GM18951 (cell line): ENCODE data around the gene MTOR.

Experiments used
- POLR2A ChIP-seq: IDR thresholded peaks from 4 replicates; pipeline ENCODE4 v1.6.1; 2011; ENCODE audit warnings: mild to moderate bottlenecking; ENCODE audit not compliant: insufficient read length, insufficient read depth; ENCODE audit errors: extremely low read depth
- in situ Hi-C: fragments of 300-500 bp; cut with MboI; formaldehyde crosslinking; loops from one replicate; pipeline ENCODE4 v1.12.0; 2022; ENCODE audit warnings: low sequenced_read_pairs, mixed read lengths, inconsistent platforms; ENCODE audit not compliant: unreplicated experiment

Gene MTOR

DNA sequence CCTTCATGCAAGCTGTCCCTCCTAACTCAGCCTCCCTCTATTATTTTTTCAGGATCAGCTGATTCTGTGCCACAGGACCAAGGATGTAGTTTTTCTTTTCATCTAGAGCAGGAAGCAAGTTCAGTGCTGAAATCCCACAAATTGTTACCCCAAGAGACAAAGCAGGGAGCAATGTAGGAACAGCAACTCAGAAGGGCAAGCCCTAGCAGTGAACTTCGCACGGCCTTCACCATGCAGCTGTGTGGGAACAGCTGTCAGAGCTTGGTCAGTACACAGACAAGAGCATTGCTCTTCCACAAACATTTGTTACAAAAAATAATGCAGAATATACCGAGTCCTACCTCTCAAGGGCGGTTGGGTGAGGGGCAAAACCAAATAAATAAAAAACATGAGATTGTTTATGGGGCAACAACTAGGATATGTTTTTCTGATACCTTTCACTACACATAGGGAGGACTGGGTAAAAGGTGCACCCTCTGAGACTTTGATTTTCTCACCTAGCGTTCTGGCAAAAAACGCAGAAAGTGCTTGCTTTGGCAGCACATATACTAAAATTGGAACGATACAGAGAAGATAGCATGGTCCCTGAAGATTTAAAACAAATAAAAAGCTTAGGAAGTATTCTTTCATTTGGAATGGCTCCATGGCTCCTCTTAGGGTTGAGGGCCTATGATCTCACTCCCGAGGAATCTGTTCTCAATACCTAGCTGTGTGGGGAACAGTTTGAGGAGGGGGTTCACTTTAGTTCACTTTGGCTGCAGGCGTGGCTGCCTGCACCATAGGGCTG is 110.3 kb downstream of the MTOR start:
- no peak for TF ChIP-seq POLR2A
- in situ Hi-C loops, result no loop called here

DNA sequence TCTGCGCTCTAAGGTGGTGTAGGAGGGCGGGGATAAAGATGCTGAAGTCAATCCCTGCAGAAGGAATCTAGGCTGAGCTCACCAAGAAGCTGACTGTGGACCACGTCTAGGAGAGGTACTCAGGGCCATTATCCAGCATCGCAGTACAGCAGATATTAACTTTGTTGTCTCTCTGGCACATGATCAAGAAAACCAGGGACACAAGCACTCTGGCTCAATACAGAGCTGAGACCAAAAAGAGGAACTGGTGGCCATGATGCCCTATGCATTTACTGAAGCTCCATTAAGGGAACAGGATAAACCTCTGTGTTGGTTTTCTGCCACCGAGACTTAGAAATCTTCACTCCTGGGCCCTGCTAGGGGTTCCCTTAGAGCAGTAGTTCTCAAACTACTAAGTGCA is 111.2 kb downstream of the MTOR start:
- no peak for TF ChIP-seq POLR2A
- in situ Hi-C loops, result no loop called here

DNA sequence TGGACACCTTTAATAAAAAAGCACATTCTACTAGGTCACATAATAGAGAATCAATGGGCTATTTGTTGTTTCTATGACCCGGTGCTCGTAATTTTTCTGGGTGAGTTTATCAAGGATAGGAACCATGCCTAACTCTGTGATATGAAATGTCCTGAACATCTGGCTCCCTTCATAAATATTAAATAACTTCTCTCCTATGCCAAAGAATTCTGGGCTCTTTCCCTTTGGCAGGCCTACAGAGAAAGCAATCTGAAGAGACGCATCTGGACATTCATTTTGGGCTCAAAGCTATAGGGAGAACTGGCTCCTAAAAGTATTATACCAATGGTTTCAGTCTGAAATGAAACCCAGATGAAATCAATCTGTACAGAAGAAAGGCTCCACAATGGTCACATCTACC is 112.0 kb downstream of the MTOR start:
- in situ Hi-C loops, result no loop called here
- TF ChIP-seq POLR2A, result no peak

DNA sequence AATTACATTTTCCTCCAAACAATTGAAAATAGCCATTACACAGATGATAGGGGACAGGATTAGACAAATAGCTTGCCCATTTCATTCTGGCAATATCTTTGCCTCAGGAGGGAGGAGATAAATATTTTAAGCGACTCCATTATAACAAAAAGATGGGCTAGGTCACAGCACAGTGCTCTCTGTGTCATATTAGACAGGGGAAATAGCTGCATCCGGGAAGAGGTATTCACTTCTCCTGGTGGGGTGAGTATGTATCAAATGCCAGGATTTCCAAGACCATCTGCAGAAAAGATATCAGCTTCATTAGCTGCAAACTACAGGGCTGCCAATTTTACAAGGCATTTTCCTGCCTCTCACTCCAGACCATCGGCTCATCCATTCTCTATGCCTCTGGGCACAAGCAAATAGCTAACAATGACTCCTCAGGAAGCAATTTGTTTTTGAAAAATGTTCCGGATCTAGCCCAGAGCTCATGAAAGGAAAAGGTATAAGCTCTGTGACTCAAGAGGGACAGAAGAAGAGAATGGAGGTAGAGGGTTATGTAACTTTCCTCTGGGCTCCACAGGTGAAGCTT is 115.1 kb downstream of the MTOR start:
- in situ Hi-C loops, result no loop called here
- no peak for TF ChIP-seq POLR2A

DNA sequence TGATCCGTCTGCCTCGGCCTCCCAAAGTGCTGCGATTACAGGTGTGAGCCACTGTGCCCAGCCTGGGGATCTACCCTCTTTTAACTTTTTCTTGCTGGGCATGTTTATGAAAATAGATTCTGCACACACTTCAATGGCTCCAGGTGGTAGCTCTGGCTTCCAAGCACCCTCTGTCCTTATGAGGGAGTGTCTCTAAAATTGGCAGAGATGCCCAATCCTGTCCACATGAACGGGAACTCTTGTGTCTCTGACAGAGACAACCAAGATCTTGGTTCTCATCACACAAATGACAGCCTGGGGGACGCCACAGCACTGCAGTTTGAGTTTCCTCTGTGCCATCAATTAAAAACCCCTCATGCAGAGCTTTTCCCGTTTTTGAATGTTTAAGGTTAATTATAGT is 116.6 kb downstream of the MTOR start:
- in situ Hi-C loops, result no loop called here
- no peak for TF ChIP-seq POLR2A

DNA sequence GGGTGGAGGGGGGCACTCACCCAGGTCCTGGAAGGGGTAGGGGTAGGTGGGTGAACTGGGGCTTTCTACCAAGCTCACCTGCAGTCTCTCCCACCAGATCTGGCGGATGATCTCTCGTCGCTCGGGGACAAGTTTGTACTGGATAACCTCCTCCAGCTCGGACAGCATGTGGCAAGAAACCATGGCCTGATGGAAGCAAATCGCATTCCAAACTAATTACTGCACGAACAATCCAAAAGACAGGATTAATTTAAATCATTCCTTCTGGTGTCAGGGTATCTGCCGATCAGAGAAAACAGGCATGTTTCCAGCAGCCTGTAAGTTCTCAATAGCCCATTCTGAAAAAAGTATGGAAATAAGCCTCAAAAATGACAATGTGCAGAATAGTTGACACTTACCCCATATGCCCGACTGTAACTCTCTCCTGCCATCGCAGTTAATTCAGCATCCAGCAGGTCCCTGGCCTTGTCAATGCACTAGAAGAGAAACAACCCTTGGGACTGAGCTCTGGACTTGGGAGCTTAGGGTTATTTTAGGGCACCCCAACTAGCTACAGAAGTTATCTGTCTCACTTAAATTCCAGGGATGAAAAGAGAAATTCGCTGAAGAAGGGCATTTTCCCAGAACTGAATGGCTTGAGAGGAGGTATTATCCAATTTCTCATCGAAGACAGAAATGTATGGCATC is 117.6 kb downstream of the MTOR start:
- TF ChIP-seq POLR2A, result no peak
- in situ Hi-C loops, result no loop called here

DNA sequence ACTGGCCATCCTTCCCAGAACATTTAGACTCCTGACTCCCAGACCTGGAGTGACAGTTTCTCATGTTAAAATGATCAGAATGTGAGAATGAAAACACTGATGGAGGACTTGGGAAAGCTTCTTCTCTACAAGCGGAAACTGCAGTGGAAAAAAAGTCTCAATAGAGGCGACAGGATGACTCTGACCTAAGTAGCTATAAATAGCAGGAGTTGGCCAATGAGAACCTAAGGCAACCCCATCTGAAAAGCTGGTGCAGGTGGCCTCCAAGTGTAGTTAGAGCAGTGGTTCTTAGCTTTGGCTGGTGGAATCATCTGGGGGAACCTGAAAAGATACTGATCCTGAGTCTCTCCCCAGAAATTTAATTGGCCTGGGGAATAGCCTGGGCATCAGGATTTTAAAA is 118.4 kb downstream of the MTOR start:
- TF ChIP-seq POLR2A, result no peak
- in situ Hi-C loops, result no loop called here

DNA sequence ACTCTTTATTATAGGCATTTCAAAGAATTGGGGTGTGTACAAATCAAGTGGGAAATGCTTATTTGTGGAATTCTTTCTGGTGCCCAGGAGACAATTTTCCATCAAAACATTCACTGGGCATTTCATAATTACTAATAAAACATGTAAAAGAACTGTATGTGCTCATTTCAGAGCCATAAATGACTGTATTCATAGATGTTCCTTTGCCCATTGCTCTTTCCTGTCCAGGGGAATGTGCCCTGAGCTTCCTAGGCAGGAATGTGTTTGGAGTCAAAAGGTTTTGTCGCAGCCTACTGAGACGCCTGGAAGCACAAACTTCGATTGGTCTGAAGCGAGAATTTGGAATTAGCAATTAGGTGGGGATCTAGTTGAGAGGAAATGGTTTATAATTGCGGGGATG is 119.0 kb downstream of the MTOR start:
- no peak for TF ChIP-seq POLR2A

DNA sequence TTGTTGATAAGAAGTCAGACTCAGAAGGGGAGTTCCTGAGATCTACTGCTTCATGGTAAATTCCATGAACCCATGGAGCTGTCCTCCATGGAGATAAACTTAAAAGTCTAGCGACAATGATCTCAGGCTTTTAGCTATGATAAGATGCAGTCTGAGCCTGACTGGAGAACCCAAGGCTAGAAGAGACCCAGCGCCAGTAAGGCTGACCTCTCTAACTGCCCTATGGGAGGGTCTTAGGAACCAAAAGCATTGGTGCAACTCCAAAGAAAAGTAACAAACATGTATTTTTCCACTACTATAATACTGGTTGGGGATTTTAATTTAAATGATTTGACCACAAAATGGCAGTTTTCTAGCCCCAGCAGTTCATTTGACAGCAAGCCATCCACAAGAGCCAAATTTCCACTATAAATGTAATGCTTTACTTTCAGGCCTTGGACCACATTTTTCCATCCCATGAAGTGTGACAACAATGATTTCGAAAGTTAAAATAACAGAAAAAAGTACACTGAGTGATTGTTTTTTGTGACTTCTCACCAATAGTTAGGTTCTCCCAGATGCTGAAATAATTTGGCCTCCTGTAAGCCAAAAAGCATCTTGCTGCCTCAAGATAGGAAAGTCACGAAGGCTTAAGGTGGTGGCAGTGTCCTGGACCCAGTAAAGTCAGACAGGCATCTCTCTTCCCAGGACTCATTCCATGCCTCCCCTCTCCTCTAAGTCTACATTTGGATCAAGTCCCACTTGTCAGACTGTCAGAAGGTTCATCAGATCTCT is 119.5 kb downstream of the MTOR start:
- no peak for TF ChIP-seq POLR2A
- in situ Hi-C loops, result no loop called here

More for the DNA sequence above, 119.0 kb downstream of the MTOR start:
- in situ Hi-C loops, result no loop called here

DNA sequence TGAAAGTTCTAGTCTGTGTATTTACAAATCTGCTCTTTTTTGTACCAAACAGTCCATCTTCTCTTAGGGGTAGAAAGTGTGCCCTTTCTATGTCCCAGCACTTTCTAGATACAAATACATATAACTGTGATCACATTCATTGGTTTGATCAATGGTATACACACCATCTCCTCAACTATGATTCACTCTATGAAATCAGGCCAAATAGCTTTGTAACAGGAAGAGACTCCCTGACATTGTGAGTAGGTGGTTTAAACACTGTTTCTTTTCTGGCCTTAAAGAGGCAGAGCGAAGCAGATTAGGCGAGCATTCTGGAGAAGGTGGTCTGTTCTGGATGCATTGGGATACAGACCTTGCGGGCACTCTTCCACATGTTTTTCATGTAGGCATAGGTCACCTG is 123.4 kb downstream of the MTOR start:
- TF ChIP-seq POLR2A, result no peak
- in situ Hi-C loops, result no loop called here

DNA sequence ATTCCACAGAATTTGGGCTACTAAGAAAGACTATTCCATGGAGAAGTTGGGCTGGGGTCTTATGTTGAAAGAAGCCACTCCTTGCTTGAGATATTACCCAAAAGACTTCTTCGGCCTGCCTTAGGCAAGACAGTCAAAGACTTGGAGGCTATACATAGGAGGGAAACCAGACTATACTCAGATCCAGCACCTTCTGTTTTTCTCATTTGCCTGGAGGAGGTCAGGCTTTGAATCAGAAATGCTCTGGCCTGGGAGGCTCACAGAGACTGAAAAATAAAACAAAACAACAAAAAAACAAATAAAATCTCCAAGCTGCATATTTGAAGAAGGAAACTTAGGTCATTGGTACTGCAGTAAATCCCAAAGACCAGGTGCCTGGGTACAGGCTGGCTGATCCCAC is 124.3 kb downstream of the MTOR start:
- no peak for TF ChIP-seq POLR2A
- in situ Hi-C loops, result no loop called here

DNA sequence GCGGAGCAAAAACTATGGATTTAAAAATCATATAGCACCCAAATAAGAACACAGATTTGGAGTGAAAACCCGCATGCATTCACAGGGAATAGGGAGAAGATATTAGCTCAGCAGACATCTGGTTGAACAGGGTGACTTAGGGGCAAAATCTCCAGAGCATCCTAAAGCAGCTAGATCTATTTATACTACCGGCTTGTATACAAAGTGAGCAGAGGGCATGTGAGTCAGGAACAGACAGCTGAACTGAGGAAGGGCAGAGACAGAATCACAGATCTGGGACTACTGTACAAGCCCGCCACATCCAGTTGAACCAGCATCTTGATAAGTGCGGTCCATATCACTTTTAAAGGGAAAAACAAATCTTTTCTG is 127.5 kb downstream of the MTOR start:
- in situ Hi-C loops, result no loop called here
- no peak for TF ChIP-seq POLR2A

DNA sequence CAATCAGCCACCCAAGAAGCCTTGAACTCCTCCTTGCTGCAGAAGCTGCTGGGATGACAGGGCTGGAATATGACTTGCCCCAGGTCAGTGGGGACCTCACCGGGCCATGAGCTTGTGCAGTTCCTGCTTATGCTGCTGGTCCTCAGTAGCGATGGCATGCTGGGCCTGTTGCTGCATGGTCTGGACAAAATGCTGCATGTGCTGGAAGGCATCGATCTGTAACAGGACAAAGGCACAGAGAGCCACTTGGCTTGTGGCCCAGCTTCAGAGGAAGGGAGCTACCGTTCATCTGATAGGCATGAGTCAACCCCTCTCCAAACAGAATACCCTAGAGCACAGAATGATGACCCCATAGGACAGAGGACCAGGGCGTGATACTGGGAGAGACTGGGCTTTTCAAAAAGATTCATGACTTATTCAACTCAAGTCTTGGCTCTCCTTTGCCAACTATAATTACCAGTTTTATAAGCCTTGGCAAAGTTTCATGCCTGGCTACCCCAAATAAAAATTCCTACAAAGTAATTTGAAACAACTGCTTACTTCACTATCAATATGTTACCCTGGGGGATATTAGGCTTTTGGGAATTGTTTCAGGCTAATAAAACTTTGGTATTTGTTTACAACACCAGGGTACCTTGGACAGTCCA is 128.0 kb downstream of the MTOR start:
- in situ Hi-C loops, result no loop called here
- TF ChIP-seq POLR2A, result no peak

DNA sequence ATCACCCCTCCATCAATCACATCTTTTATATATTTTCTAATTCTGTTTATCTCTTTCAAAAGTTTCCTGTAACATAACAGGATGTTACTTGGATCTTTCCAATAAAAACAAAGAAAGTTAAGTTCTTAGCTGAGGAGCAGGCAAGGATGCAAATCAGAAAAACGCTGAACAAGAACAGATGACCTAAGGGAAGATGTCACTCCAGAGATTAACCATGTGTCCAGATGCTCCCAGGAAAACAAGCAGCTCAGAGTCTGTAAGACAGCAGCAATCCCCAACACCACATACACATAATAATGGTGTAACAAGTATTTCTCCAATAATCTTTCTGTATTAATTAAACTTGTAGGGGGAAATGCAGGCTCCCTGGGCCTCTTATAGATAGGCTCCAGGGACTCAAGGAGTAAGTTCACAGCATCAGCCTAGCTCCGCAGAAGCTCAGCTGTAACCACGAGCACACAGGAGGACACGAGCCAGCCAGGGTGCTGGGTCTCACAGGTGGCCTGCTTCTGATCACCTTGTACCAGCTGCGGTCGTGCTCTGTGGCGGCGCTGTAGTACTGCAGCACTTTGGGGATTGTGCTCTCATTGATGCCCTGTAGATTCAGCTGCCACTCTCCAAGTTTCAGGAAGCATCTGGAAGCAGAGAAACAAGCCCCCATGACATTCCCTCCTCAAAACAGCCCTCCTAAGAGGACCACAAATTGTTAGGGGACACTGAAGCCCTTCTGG is 129.6 kb downstream of the MTOR start:
- no peak for TF ChIP-seq POLR2A
- in situ Hi-C loops, result no loop called here
